Smooth muscle cell (in vitro differentiated cells): ENCODE measurements around the gene TNS4. TPM values are rescaled to one million over a fixed set of nuclear protein-coding genes. Genes with fewer than 3 reads are reported as not detected.
A peak's percentile ranks its signal among the peaks of the same experiment; 100 is the strongest.

Experiments
- DNase-seq: peaks from one replicate; lab custom pipeline; 2025; ENCODE audit not compliant: unreplicated experiment; lab: John Stamatoyannopoulos, UW
- H2AFZ ChIP-seq: fragments of 200-600 bp; sonication (generic); 2 replicates; pipeline ENCODE4 v1.6.0; 2016; ENCODE audit warnings: antibody characterized with exemption, low read depth, mild to moderate bottlenecking
- H3F3A ChIP-seq: fragments of 200-600 bp; sonication (generic); 2 replicates; pipeline ENCODE4 v1.6.0; 2017; ENCODE audit warnings: antibody characterized with exemption, low read depth
- H3K27ac ChIP-seq: fragments of 200-600 bp; sonication (generic); 2 replicates; pipeline ENCODE4 v1.5.1; 2016; ENCODE audit warnings: low read depth, mild to moderate bottlenecking
- H3K27me3 ChIP-seq: fragments of 200-600 bp; sonication (generic); 2 replicates; pipeline ENCODE4 v1.6.1; 2016; ENCODE audit warnings: low read depth, mild to moderate bottlenecking
- H3K36me3 ChIP-seq: fragments of 200-600 bp; sonication (generic); 2 replicates; pipeline ENCODE4 v1.5.1; 2016; ENCODE audit warnings: low read depth
- H3K4me1 ChIP-seq: fragments of 200-600 bp; sonication (generic); 2 replicates; pipeline ENCODE4 v1.5.1; 2016; ENCODE audit warnings: low read depth
- H3K4me2 ChIP-seq: fragments of 200-600 bp; sonication (generic); 2 replicates; pipeline ENCODE4 v1.6.0; 2016; ENCODE audit warnings: mild to moderate bottlenecking
- H3K4me3 ChIP-seq: fragments of 200-600 bp; sonication (generic); 2 replicates; pipeline ENCODE4 v1.5.1; 2016; ENCODE audit warnings: mild to moderate bottlenecking
- H3K79me2 ChIP-seq: fragments of 200-600 bp; sonication (generic); 2 replicates; pipeline ENCODE4 v1.6.0; 2016; ENCODE audit warnings: low read depth, mild to moderate bottlenecking
- H3K9ac ChIP-seq: fragments of 200-600 bp; sonication (generic); 2 replicates; pipeline ENCODE4 v1.6.0; 2016; ENCODE audit warnings: low read depth
- H3K9me3 ChIP-seq: fragments of 200-600 bp; sonication (generic); replicated peaks from 2 replicates; pipeline ENCODE4 v1.5.1; 2016; ENCODE audit warnings: low read depth
- H4K20me1 ChIP-seq: fragments of 200-600 bp; sonication (generic); 2 replicates; pipeline ENCODE4 v1.6.0; 2016; ENCODE audit warnings: low read depth
- CTCF ChIP-seq: fragments of 200-600 bp; sonication (generic); IDR thresholded peaks from 2 replicates; pipeline ENCODE4 v1.5.1; 2017; ENCODE audit warnings: borderline replicate concordance, mild to moderate bottlenecking, antibody characterized with exemption; ENCODE audit not compliant: insufficient read depth, poor library complexity, severe bottlenecking
- WGBS: methylation state at CpG from one replicate; pipeline ENCODE4 v1.1.7; 2016; ENCODE audit warnings: low lambda C conversion rate; 5-methylcytosine and 5-hydroxymethylcytosine counted together
- polyA plus RNA-seq: library from polyadenylated mRNA; unstranded; fragments of >200 nt; fragmentation: Nextera tagmentation; extraction: Ambion mirVana; gene quantifications from 2 replicates; pipeline ENCODE4 v1.2.1, GENCODE V29; 2016
- total RNA-seq: library from RNA; depleted of rRNA; stranded (reverse); fragments of >200 nt; gene quantifications from 2 replicates; pipeline ENCODE4 v1.2.3, GENCODE V29; 2014

Gene TNS4
- total and polyA plus RNA-seq, 2 experiments from 2014 or later = 0.13 to 1.2 TPM

- DNase-seq = no peak
- Histone ChIP-seq H3K4me1 (peaks cover 11% of the 10 kb centered on the region), H3K4me2 (no peak overlapping the region), H3K79me2 (no peaks in the 10 kb centered on the region), H3F3A (peaks cover 4% of the 10 kb centered on the region), H3K27ac (no peak overlapping the region), H2AFZ (no peak overlapping the region), H3K9me3 (no peaks in the 10 kb centered on the region), H3K9ac (no peak overlapping the region), H4K20me1 (no peaks in the 10 kb centered on the region), H3K27me3 (no peaks in the 10 kb centered on the region), H3K4me3 (no peak overlapping the region), H3K36me3 (no peaks in the 10 kb centered on the region)
- WGBS = 87% methylated on average over 11 of the region's 11 CpGs
- no peak for TF ChIP-seq CTCF
Measured at GRCh38 chr17:40545660-40546059, 44.2 kb upstream of the TNS4 start.

- Histone ChIP-seq H4K20me1 (no peaks in the 10 kb centered on the region), H3K4me1 (peaks cover 6% of the 10 kb centered on the region), H3K9ac (peak overlapping the region; percentile 90), H3F3A (peaks cover 4% of the 10 kb centered on the region), H3K27me3 (no peaks in the 10 kb centered on the region), H3K79me2 (no peaks in the 10 kb centered on the region), H3K4me3 (no peak overlapping the region), H3K36me3 (no peaks in the 10 kb centered on the region), H3K4me2 (peak overlapping the region; percentile 67), H2AFZ (peak overlapping the region; percentile 20), H3K9me3 (no peaks in the 10 kb centered on the region), H3K27ac (peak overlapping the region; percentile 98)
- peak; percentile 35 for DNase-seq
- 35% methylated on average over 14 of the region's 14 CpGs for WGBS
- TF ChIP-seq CTCF = no peak
Measured at GRCh38 chr17:40542558-40543411, 41.4 kb upstream of the TNS4 start.

- Histone ChIP-seq H3K4me1 (peaks cover 6% of the 10 kb centered on the region), H3K36me3 (no peaks in the 10 kb centered on the region), H3K9ac (peak overlapping the region; percentile 90), H3F3A (peaks cover 4% of the 10 kb centered on the region), H3K79me2 (no peaks in the 10 kb centered on the region), H3K27ac (peak overlapping the region; percentile 98), H2AFZ (peak overlapping the region; percentile 20), H4K20me1 (no peaks in the 10 kb centered on the region), H3K4me3 (no peak overlapping the region), H3K9me3 (no peaks in the 10 kb centered on the region), H3K4me2 (peak overlapping the region; percentile 67), H3K27me3 (no peaks in the 10 kb centered on the region)
- 68% methylated on average over 17 of the region's 18 CpGs for WGBS
- no peak for TF ChIP-seq CTCF
- no peak for DNase-seq
Measured at GRCh38 chr17:40541873-40542557, 40.6 kb upstream of the TNS4 start.
